Muscle of leg (tissue), 11 donors: Measurements from ENCODE around the gene CHN2. TPM values are rescaled to one million over a fixed set of nuclear protein-coding genes. Genes with fewer than 3 reads are reported as not detected.
"Not testable (repeated sequence)": the region's sequence is repeated elsewhere in the genome, so short reads cannot be mapped to it uniquely, and the experiment has no call there.

Source experiments
- DNase-seq: peaks from one replicate; pipeline ENCODE4 v3.0.0; 2013
- H3K27ac ChIP-seq: one replicate; pipeline ENCODE4 v1.5.1; 2013; ENCODE audit warnings: mild to moderate bottlenecking, low read length, control low read depth
- H3K27me3 ChIP-seq: one replicate; pipeline ENCODE4 v1.6.1; 2013; ENCODE audit warnings: low read length; ENCODE audit not compliant: control insufficient read depth, insufficient read depth
- H3K36me3 ChIP-seq: one replicate; pipeline ENCODE4 v1.6.1; 2013; ENCODE audit warnings: low read length; ENCODE audit not compliant: control insufficient read depth, insufficient read depth
- H3K4me1 ChIP-seq: one replicate; pipeline ENCODE4 v1.6.1; 2013; ENCODE audit warnings: low read length; ENCODE audit not compliant: control insufficient read depth, insufficient read depth
- H3K4me3 ChIP-seq: one replicate; pipeline ENCODE4 v1.5.1; 2013; ENCODE audit warnings: low read length, control low read depth
- H3K9me3 ChIP-seq: replicated peaks from 2 replicates; pipeline ENCODE4 v1.6.1; 2013; ENCODE audit warnings: low read depth, low read length; ENCODE audit not compliant: control insufficient read depth
- WGBS: methylation state at CpG from one replicate; pipeline ENCODE4 v1.1.5; 2013; ENCODE audit warnings: missing lambda C conversion rate; ENCODE audit not compliant: insufficient coverage; 5-methylcytosine and 5-hydroxymethylcytosine counted together
- polyA plus RNA-seq, 8 donors: library from polyadenylated mRNA; unstranded; fragments of 120-200 nt; gene quantifications; one replicate each; pipeline versions ENCODE4 v1.2.1 to v1.2.3, GENCODE V29; 2013; ENCODE audit warnings: inconsistent platforms in 1 of 8, low replicate concordance in 1 of 8; ENCODE audit not compliant: insufficient read length in 8 of 8, insufficient read depth in 1 of 8
- total RNA-seq: library from RNA; stranded (reverse); fragments of 120-200 nt; gene quantifications from one replicate; pipeline ENCODE4 v1.2.4, GENCODE V29; 2013

Gene CHN2
- total and polyA plus RNA-seq, 9 donors: 7.6 to 18.2 (median 10.2) TPM

- WGBS: no CpG with 5 or more reads among the region's 1 CpG
- DNase-seq: no peak
- Histone ChIP-seq H3K4me3 (no peak overlapping the region), H3K9me3 (no peaks in the 10 kb centered on the region), H3K27me3 (no peaks in the 10 kb centered on the region), H3K4me1 (no peaks in the 10 kb centered on the region), H3K36me3 (no peaks in the 10 kb centered on the region), H3K27ac (no peak overlapping the region)
Observed at GRCh38 chr7:29249860-29250259, 55.3 kb downstream of the CHN2 start.

- no CpG with 5 or more reads among the region's 1 CpG for WGBS
- H3K27ac ChIP-seq: no peak overlapping the region
- DNase-seq: no peak
- no peaks in the 10 kb centered on the region for H3K27me3 ChIP-seq
- H3K4me3 ChIP-seq: no peak overlapping the region
- H3K4me1 ChIP-seq: no peaks in the 10 kb centered on the region
- no peaks in the 10 kb centered on the region for H3K9me3 ChIP-seq
- no peaks in the 10 kb centered on the region for H3K36me3 ChIP-seq
Observed at GRCh38 chr7:29253225-29253624, 58.6 kb downstream of the CHN2 start.

GRCh38 chr7:29254591-29254990, 60.0 kb downstream of the CHN2 start:
- Histone ChIP-seq H3K9me3 (no peaks in the 10 kb centered on the region), H3K4me1 (no peaks in the 10 kb centered on the region), H3K27ac (no peak overlapping the region), H3K36me3 (no peaks in the 10 kb centered on the region), H3K4me3 (no peak overlapping the region), H3K27me3 (no peaks in the 10 kb centered on the region)
- WGBS: 48% methylated on average over 2 of the region's 6 CpGs
- DNase-seq: no peak

GRCh38 chr7:29255199-29255878, 60.8 kb downstream of the CHN2 start:
- no peaks in the 10 kb centered on the region for H3K36me3 ChIP-seq
- WGBS: 50% methylated on average over 1 of the region's 6 CpGs
- H3K27ac ChIP-seq: no peak overlapping the region

GRCh38 chr7:29255906-29256692, 61.5 kb downstream of the CHN2 start:
- no CpG with 5 or more reads among the region's 5 CpGs for WGBS
- H3K27ac ChIP-seq: no peak overlapping the region

More at GRCh38 chr7:29255199-29255878, 60.8 kb downstream of the CHN2 start:
- no peak for DNase-seq
- no peaks in the 10 kb centered on the region for H3K4me1 ChIP-seq
- H3K9me3 ChIP-seq: no peaks in the 10 kb centered on the region
- no peaks in the 10 kb centered on the region for H3K27me3 ChIP-seq
- no peak overlapping the region for H3K4me3 ChIP-seq

GRCh38 chr7:29256693-29257002, 62.1 kb downstream of the CHN2 start:
- 100% methylated on average over 1 of the region's 5 CpGs for WGBS
- Histone ChIP-seq H3K27me3 (no peaks in the 10 kb centered on the region), H3K4me3 (no peak overlapping the region), H3K36me3 (no peaks in the 10 kb centered on the region), H3K9me3 (no peaks in the 10 kb centered on the region), H3K27ac (no peak overlapping the region), H3K4me1 (no peaks in the 10 kb centered on the region)
- DNase-seq: no peak

More at GRCh38 chr7:29255906-29256692, 61.5 kb downstream of the CHN2 start:
- Histone ChIP-seq H3K36me3 (no peaks in the 10 kb centered on the region), H3K27me3 (no peaks in the 10 kb centered on the region), H3K4me1 (no peaks in the 10 kb centered on the region), H3K9me3 (no peaks in the 10 kb centered on the region), H3K4me3 (no peak overlapping the region)
- DNase-seq: no peak

- no peaks in the 10 kb centered on the region for H3K4me1 ChIP-seq
- no peaks in the 10 kb centered on the region for H3K27me3 ChIP-seq
- no peaks in the 10 kb centered on the region for H3K36me3 ChIP-seq
- no peak for DNase-seq
- H3K27ac ChIP-seq: no peak overlapping the region
- H3K9me3 ChIP-seq: no peaks in the 10 kb centered on the region
- WGBS: 67% methylated on average over 1 of the region's 3 CpGs
- H3K4me3 ChIP-seq: no peak overlapping the region
Observed at GRCh38 chr7:29258951-29259350, 64.4 kb downstream of the CHN2 start.

- Histone ChIP-seq H3K27me3 (no peaks in the 10 kb centered on the region), H3K4me1 (peaks cover 3% of the 10 kb centered on the region), H3K9me3 (no peaks in the 10 kb centered on the region), H3K36me3 (no peaks in the 10 kb centered on the region), H3K4me3 (no peak overlapping the region), H3K27ac (no peak overlapping the region)
- no CpG with 5 or more reads among the region's 2 CpGs for WGBS
- DNase-seq: no peak
Observed at GRCh38 chr7:29262191-29262917, 67.8 kb downstream of the CHN2 start.

GRCh38 chr7:29263601-29264207, 69.1 kb downstream of the CHN2 start:
- not testable (repeated sequence) for DNase-seq, H3K9me3 ChIP-seq, H3K27me3 ChIP-seq, H3K4me1 ChIP-seq, H3K36me3 ChIP-seq, H3K27ac ChIP-seq, H3K4me3 ChIP-seq
- 97% methylated on average over 21 of the region's 44 CpGs for WGBS
